Peyer's patch (tissue), 4 donors: ENCODE results near the gene TMEM121B. TPM values are rescaled to one million over a fixed set of nuclear protein-coding genes. Genes with fewer than 3 reads are reported as not detected.
A peak's percentile ranks its signal among the peaks of the same experiment; 100 is the strongest.
"Not testable (repeated sequence)": the region's sequence is repeated elsewhere in the genome, so short reads cannot be mapped to it uniquely, and the experiment has no call there.

ENCODE experiments used
- DNase-seq, 3 donors: peaks; one replicate each; pipeline ENCODE4 v3.0.0-alpha.2; 2017 to 2019
- H3K27ac ChIP-seq, 4 donors: fragments of 200-600 bp; sonication (generic); one replicate each; pipeline ENCODE4 v1.5.1; 2016 to 2019
- H3K27me3 ChIP-seq, 2 donors: fragments of 200-600 bp; sonication (generic); one replicate each; pipeline ENCODE4 v1.5.1; 2019
- H3K36me3 ChIP-seq, 3 donors: fragments of 200-600 bp; sonication (generic); one replicate each; pipeline ENCODE4 v1.5.1; 2016 to 2019
- H3K4me1 ChIP-seq, 4 donors: fragments of 200-600 bp; sonication (generic); one replicate each; pipeline ENCODE4 v1.5.1; 2016 to 2019
- H3K4me3 ChIP-seq, 4 donors: fragments of 200-600 bp; sonication (generic); 1 replicate in 3 of 4; 2 replicates in 1 of 4; pipeline ENCODE4 v1.5.1; 2016 to 2019; ENCODE audit warnings: mild to moderate bottlenecking in 1 of 4
- H3K9me3 ChIP-seq, 4 donors: fragments of 200-600 bp; sonication (generic); one replicate each; pipeline ENCODE4 v1.5.1; 2016 to 2019; ENCODE audit warnings: mild to moderate bottlenecking in 1 of 4
- CTCF ChIP-seq, 6 experiments: fragments of 450-650 bp in 4 of 6; fragments of 200-600 bp in 2 of 6; sonication (generic) in 1 of 6; IDR thresholded peaks; one replicate each; pipeline ENCODE4 v1.5.1; 2017 to 2019; ENCODE audit warnings: antibody characterized with exemption in 6 of 6, mild to moderate bottlenecking in 3 of 6, moderate library complexity in 1 of 6
- POLR2A ChIP-seq, 2 donors: fragments of 450-650 bp; IDR thresholded peaks; one replicate each; pipeline ENCODE4 v1.5.1; 2017; ENCODE audit warnings: antibody characterized with exemption in 2 of 2, mild to moderate bottlenecking in 2 of 2, moderate library complexity in 2 of 2
- total RNA-seq, 4 donors: library from RNA; depleted of rRNA; stranded (reverse); fragments of >200 nt; gene quantifications; one replicate each; pipeline ENCODE4 v1.1.0, GENCODE V29; 2016

The TMEM121B gene
- total RNA-seq, 4 donors from 2014 or later: 0.18 to 0.76 (median 0.40) TPM; not detected in 1

- Histone ChIP-seq H3K4me1 (peaks cover 0 to 30% (median 0%) of the 10 kb centered on the region in 4 donors), H3K36me3 (peaks cover 0 to 3% (median 0%) of the 10 kb centered on the region in 3 donors), H3K27me3 (no peaks in the 10 kb centered on the region), H3K4me3 (no peak overlapping the region), H3K27ac (no peak overlapping the region), H3K9me3 (no peaks in the 10 kb centered on the region)
- no peak for DNase-seq
- TF ChIP-seq POLR2A (IDR thresholded peaks at IDR 0.05): no peak
- TF ChIP-seq CTCF (IDR thresholded peaks at IDR 0.05): no peak
These were observed 31.8 kb upstream of the TMEM121B start for GRCh38 chr22:17152971-17153370.

- Histone ChIP-seq H3K4me3 (no peak overlapping the region), H3K4me1 (peaks cover 0 to 23% (median 0%) of the 10 kb centered on the region in 4 donors), H3K36me3 (peaks cover 0 to 10% (median 0%) of the 10 kb centered on the region in 3 donors), H3K27me3 (no peaks in the 10 kb centered on the region), H3K27ac (no peak overlapping the region), H3K9me3 (no peaks in the 10 kb centered on the region)
- DNase-seq: peak in 1 of 3 donors; percentile 51
- TF ChIP-seq CTCF (IDR thresholded peaks at IDR 0.05): no peak
- no peak for TF ChIP-seq POLR2A (IDR thresholded peaks at IDR 0.05)
These were observed 31.2 kb upstream of the TMEM121B start for GRCh38 chr22:17152340-17152739.

- peaks cover 0 to 19% (median 0%) of the 10 kb centered on the region in 3 donors for H3K36me3 ChIP-seq
- H3K4me1 ChIP-seq: peaks cover 0 to 20% (median 0%) of the 10 kb centered on the region in 4 donors
- peak overlapping the region in 2 of 4 donors; percentile 65 to 79 for H3K27ac ChIP-seq
- H3K9me3 ChIP-seq: no peaks in the 10 kb centered on the region
- H3K4me3 ChIP-seq: no peak overlapping the region
- DNase-seq: peak in 2 of 3 donors; percentile 69 to 78
- TF ChIP-seq POLR2A (IDR thresholded peaks at IDR 0.05): no peak
- TF ChIP-seq CTCF (IDR thresholded peaks at IDR 0.05): peak in 1 of 6 experiments; percentile 12
- H3K27me3 ChIP-seq: no peaks in the 10 kb centered on the region
These were observed 28.1 kb upstream of the TMEM121B start for GRCh38 chr22:17149076-17149815.

- not testable (repeated sequence) for H3K9me3 ChIP-seq, H3K27me3 ChIP-seq, H3K4me3 ChIP-seq, H3K27ac ChIP-seq
- Histone ChIP-seq H3K36me3 (peaks cover 0 to 35% (median 0%) of the 10 kb centered on the region in 3 donors), H3K4me1 (peaks cover 0 to 10% (median 0%) of the 10 kb centered on the region in 4 donors)
- DNase-seq: peak in 1 of 3 donors; percentile 15
These were observed 26.3 kb upstream of the TMEM121B start for GRCh38 chr22:17147458-17147857.

- H3K36me3 ChIP-seq: peaks cover 0 to 57% (median 0%) of the 10 kb centered on the region in 3 donors
- DNase-seq: peak in 1 of 3 donors; percentile 36
These were observed 24.0 kb upstream of the TMEM121B start for GRCh38 chr22:17145021-17145680.

More at GRCh38 chr22:17145021-17145680, 24.0 kb upstream of the TMEM121B start:
- H3K27me3 ChIP-seq: no peaks in the 10 kb centered on the region
- peaks cover 0 to 10% (median 0%) of the 10 kb centered on the region in 4 donors for H3K4me1 ChIP-seq
- TF ChIP-seq POLR2A (IDR thresholded peaks at IDR 0.05) (no peak), CTCF (IDR thresholded peaks at IDR 0.05) (no peak)
- no peak overlapping the region for H3K4me3 ChIP-seq
- no peak overlapping the region for H3K27ac ChIP-seq
- no peaks in the 10 kb centered on the region for H3K9me3 ChIP-seq
